ENCODE results near the gene OGFOD1.

- TF ChIP-seq, protein P1, sequence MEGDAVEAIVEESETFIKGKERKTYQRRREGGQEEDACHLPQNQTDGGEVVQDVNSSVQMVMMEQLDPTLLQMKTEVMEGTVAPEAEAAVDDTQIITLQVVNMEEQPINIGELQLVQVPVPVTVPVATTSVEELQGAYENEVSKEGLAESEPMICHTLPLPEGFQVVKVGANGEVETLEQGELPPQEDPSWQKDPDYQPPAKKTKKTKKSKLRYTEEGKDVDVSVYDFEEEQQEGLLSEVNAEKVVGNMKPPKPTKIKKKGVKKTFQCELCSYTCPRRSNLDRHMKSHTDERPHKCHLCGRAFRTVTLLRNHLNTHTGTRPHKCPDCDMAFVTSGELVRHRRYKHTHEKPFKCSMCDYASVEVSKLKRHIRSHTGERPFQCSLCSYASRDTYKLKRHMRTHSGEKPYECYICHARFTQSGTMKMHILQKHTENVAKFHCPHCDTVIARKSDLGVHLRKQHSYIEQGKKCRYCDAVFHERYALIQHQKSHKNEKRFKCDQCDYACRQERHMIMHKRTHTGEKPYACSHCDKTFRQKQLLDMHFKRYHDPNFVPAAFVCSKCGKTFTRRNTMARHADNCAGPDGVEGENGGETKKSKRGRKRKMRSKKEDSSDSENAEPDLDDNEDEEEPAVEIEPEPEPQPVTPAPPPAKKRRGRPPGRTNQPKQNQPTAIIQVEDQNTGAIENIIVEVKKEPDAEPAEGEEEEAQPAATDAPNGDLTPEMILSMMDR (IDR thresholded peaks at IDR 0.05; ENCODE audit: low read depth, low read length): no peak
- no peak for TF ChIP-seq POLR2A (IDR thresholded peaks at IDR 0.05; ENCODE audit: extremely low read depth, insufficient read length)
- TF ChIP-seq, protein P2, sequence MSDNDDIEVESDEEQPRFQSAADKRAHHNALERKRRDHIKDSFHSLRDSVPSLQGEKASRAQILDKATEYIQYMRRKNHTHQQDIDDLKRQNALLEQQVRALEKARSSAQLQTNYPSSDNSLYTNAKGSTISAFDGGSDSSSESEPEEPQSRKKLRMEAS (IDR thresholded peaks at IDR 0.05; ENCODE audit: low read depth, low read length): no peak
- no peak for TF ChIP-seq MYC (IDR thresholded peaks at IDR 0.05; ENCODE audit: low read depth, low read length)
These were observed 30.0 kb upstream of the OGFOD1 start for GRCh38 chr16:56421313-56421712.

Measured in NB4 (cell line).